Fibroblast of pulmonary artery (primary cell): ENCODE results near the gene SEZ6L2.
"Not testable (repeated sequence)": the region's sequence is repeated elsewhere in the genome, so short reads cannot be mapped to it uniquely, and the experiment has no call there.

Source experiments
- DNase-seq: peaks from one replicate; pipeline ENCODE4 v3.0.0-alpha.2; 2010; ENCODE audit warnings: low read depth
- H3K4me3 ChIP-seq: replicated peaks from 2 replicates; pipeline ENCODE4 v1.5.1; 2011; ENCODE audit warnings: low read depth, mild to moderate bottlenecking, control low read depth, low read length, moderate library complexity
- CTCF ChIP-seq: IDR thresholded peaks from 2 replicates; pipeline ENCODE4 v1.5.1; 2011; ENCODE audit warnings: mild to moderate bottlenecking, control low read depth, low read length, inconsistent platforms; ENCODE audit errors: missing control alignments

Gene SEZ6L2

GRCh38 chr16:29899516-29900101 is at the start of gene SEZ6L2:
Gene SEZ6L2 (minus strand): TSS chr16:29899550. CDS start chr16:29899019, 531 bp downstream.
- peak; percentile 43 for TF ChIP-seq CTCF
- peak within 1 kb of the TSS; percentile 73 for H3K4me3 ChIP-seq
- peak; percentile 95 for DNase-seq

- no peak for TF ChIP-seq CTCF
- no peak for DNase-seq
- no peak overlapping the region for H3K4me3 ChIP-seq
These were observed 48.5 kb upstream of the SEZ6L2 start for GRCh38 chr16:29947897-29948296.

- DNase-seq: peak; percentile 98
- H3K4me3 ChIP-seq: no peak overlapping the region
- peak; percentile 52 for TF ChIP-seq CTCF
These were observed 44.8 kb upstream of the SEZ6L2 start for GRCh38 chr16:29943846-29944799.

GRCh38 chr16:29940656-29941055 is 41.3 kb upstream of the SEZ6L2 start:
- no peak for TF ChIP-seq CTCF
- H3K4me3 ChIP-seq: no peak overlapping the region
- DNase-seq: peak; percentile 60

GRCh38 chr16:29931750-29932149 is 32.4 kb upstream of the SEZ6L2 start:
- H3K4me3 ChIP-seq, DNase-seq: not testable (repeated sequence)

- DNase-seq: no peak
- peak overlapping the region; percentile 81 for H3K4me3 ChIP-seq
- no peak for TF ChIP-seq CTCF
These were observed 27.9 kb upstream of the SEZ6L2 start for GRCh38 chr16:29927070-29927905.

GRCh38 chr16:29926711-29927052 is 27.3 kb upstream of the SEZ6L2 start:
- no peak for TF ChIP-seq CTCF
- H3K4me3 ChIP-seq: peak overlapping the region; percentile 81
- no peak for DNase-seq
